GM20000 (cell line): ENCODE results near the gene ETNK1.
A peak's percentile ranks its signal among the peaks of the same experiment; 100 is the strongest.

Source experiments
- DNase-seq: peaks from one replicate; pipeline ENCODE4 v3.0.0; 2012; ENCODE audit warnings: low spot score
- TF ChIP-seq, protein P1 (sequence below): IDR thresholded peaks from 2 replicates; pipeline ENCODE4 v1.5.1; 2012; ENCODE audit warnings: mild to moderate bottlenecking, control low read depth; ENCODE audit errors: extremely low read depth, missing control alignments

Gene ETNK1

DNA sequence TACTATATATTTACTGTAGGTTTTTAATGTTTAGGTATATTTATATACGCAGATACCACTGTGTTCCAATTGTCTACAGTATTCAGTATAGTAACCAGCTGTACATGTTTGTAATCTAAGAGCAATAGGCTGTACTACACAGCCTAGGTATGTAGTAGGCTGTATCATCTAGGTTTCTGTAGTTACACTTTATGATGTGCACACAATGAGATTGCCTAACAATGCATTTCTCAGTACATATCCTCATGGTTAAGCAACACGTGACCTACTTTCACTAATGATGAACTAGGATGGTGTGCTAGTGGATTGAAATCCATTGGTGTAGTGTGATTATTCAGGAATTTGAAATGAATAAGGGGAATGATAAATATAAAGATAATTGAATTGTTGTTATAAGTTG is 77.7 kb downstream of the ETNK1 start:
- TF ChIP-seq, protein P1, sequence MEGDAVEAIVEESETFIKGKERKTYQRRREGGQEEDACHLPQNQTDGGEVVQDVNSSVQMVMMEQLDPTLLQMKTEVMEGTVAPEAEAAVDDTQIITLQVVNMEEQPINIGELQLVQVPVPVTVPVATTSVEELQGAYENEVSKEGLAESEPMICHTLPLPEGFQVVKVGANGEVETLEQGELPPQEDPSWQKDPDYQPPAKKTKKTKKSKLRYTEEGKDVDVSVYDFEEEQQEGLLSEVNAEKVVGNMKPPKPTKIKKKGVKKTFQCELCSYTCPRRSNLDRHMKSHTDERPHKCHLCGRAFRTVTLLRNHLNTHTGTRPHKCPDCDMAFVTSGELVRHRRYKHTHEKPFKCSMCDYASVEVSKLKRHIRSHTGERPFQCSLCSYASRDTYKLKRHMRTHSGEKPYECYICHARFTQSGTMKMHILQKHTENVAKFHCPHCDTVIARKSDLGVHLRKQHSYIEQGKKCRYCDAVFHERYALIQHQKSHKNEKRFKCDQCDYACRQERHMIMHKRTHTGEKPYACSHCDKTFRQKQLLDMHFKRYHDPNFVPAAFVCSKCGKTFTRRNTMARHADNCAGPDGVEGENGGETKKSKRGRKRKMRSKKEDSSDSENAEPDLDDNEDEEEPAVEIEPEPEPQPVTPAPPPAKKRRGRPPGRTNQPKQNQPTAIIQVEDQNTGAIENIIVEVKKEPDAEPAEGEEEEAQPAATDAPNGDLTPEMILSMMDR = no peak
- no peak for DNase-seq

DNA sequence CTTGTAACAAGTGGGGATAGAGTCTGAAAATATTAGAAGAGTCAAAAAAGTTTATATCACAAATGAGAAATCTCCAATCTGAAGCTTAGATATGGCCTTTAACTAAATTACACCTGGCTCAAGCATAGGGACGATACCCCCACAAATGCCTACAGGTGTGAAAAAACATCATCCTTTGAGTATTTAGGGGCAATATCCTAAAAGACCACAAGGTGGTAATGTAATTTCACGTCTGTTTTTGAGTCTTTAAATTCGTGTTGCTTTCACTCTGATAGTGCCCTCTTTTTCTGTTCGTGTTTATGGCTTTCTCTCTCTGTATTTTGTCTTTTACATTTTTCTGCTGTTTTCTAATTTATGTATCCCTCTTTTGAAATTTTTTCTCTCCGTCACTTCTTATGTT is 84.3 kb downstream of the ETNK1 start:
- DNase-seq = peak; percentile 55

DNA sequence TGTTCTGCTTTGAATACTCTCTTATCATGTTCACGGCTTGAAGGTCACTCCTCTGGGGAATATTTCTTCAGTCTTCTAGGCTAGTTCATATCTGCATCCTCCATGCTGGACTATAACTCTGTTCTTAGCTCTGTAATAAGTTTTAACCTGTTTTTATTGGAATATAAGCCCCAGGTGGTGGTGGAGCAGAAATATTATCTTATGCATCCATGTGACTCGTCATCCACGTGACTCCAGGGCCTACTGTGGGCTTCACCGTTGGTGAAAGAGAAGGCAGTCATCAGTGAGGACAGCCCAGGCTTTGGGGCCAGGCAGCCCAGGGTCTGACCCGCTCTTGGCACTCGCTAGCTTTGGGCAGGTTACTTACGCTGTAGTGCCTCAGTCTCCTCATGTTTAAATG is 87.1 kb downstream of the ETNK1 start:
- no peak for DNase-seq

More for the DNA sequence above, 84.3 kb downstream of the ETNK1 start:
- TF ChIP-seq, protein P1 = no peak

GRCh38 chr12:22715254-22715653 is 90.3 kb downstream of the ETNK1 start:
- TF ChIP-seq, protein P1 = no peak
- DNase-seq = no peak

More for the DNA sequence above, 87.1 kb downstream of the ETNK1 start:
- TF ChIP-seq, protein P1 = no peak

- TF ChIP-seq, protein P1 = no peak
These were observed 94.8 kb downstream of the ETNK1 start for GRCh38 chr12:22719745-22720144.

GRCh38 chr12:22722081-22722480 is 97.1 kb downstream of the ETNK1 start:
- DNase-seq = no peak
- TF ChIP-seq, protein P1 = no peak

More at GRCh38 chr12:22719745-22720144, 94.8 kb downstream of the ETNK1 start:
- no peak for DNase-seq

DNA sequence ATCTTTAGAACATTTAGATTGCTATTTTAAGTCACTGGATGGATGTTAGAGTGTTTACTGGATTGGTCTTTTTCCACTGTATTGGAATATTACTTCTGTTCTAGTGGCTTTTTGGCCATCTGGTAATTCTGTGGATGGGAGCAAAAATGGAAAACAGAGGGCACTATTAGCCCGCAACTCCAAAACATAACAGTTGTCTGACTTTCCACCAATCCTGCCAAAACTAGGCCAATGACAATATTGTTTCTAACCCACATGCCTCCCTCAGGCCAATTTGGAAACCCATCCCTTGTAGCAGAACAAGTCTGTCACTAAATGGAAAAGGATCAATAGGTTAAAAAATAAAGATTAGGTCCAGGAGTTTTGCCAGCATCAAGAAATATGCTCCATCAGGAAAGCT is 97.8 kb downstream of the ETNK1 start:
- DNase-seq = no peak
- TF ChIP-seq, protein P1 = no peak

GRCh38 chr12:22728987-22729386 is 104.0 kb downstream of the ETNK1 start:
- TF ChIP-seq, protein P1 = no peak
- DNase-seq = no peak
